UCSD-AML1 (cell line): ENCODE measurements around the gene SPG21.
A peak's percentile ranks its signal among the peaks of the same experiment; 100 is the strongest.

ENCODE experiments used
- DNase-seq: peaks from one replicate; lab custom pipeline; 2025; ENCODE audit not compliant: unreplicated experiment; lab: John Stamatoyannopoulos, UW

The SPG21 gene

DNA sequence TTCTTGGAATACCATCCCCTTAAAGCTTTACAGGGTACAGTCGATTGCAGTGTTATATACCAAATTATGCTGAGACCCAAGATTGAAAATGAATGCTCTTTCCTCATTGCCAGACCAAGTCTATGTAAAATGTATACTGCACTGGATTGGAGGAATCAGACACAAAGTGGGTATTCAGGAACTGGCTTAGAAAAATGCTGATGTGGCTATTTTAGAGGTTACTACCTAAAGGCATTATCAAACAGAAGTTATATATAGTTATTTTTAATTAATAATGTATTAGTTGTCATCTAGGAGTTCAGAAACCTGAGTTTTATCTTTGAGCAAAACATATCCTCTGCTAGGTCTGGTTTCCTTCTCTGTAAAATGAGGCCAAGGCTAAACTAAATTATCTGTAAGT, 3.6 kb upstream of the SPG21 start:
- DNase-seq, result no peak

DNA sequence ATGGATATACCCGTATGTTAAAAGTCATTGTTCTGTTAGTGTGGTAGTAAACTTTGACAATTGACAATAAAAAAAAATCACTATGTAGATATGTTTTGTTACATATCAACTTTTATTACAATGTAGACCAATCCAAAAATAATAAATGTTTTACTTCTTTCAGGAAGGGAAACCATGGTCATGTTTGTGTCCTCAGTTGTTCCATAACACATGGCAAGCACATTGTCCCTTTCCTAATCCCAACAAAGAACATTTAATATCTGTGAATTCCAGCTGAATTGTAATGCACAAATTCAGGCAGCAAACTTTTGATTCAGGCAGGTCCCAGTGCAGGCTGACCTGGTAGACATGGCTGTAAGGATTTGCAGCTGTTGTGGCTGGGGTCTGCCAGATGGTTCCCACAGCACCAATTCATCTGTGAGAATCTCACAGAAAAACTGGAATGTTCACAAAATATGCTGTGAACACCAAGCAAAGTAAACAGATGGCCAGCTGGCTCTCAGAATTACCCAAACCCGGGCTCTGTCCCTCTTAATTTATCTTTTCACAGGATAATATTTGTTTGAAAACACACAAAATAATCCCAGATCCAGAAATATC, 1.9 kb upstream of the SPG21 start:
- DNase-seq, result no peak

DNA sequence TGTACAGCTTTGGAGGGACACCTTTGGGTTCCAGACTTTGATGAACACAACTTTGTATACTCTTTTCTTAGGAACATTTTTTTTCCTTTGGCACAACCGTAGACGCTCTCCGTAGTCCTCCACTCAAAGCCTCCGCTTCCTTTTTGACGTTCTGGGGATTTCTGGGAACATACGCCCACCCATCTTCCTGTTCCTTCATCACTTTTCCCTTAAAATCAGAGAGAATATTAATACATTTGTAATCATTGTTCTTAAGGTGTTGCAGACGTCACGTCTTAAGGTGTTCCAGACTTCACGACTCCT, 405 bp upstream of the SPG21 start:
- no peak for DNase-seq

DNA sequence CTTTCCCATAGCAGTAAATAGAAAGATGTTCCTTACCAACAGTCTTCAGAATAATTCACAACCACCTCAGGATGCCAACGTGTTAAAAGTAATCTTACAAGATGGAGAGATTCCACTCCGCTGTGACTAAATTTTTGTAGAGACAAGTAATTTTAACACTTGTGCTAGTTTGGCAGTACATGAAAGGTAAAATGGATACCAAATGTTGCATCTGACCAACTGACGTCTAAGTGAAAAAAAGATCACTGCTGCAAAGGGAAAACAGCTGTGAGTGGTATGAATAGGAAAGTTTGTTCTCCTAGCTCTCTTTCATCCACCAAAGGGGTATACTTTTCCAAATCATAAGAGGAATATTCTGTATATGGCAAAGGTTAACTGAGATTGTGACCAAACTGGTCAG, 2.6 kb downstream of the SPG21 start:
- no peak for DNase-seq

DNA sequence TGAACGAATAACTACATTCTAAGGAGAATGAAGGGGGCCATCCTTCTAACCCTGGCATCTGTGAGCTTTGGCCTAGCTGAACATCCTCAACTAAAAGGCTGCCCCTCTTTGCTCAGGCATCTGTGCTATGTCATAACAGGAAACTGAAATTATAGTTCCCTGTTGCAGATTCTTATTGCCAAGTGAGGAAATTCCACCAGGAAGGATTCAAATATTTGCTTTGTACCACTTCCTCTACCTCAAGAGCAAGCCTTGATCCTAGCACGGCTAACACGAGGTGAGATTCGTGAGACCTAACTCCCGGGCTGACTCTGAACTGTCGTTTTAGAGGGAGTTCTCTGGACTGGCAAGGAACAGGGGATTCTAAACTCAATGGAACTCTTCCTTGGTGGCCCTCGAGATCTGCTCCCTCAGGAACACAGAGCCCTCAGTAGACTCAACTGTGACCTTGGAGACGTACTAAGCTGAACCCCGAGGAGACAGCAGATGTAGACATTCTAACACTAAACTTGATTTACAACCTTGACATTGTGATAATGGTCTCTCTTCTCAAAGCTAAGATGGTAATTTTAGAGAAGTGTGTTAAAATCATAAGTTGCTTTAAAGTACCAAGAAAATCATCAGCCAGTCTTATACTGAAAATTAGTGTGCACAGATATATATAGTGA, 4.2 kb downstream of the SPG21 start:
- DNase-seq, result peak; percentile 27

DNA sequence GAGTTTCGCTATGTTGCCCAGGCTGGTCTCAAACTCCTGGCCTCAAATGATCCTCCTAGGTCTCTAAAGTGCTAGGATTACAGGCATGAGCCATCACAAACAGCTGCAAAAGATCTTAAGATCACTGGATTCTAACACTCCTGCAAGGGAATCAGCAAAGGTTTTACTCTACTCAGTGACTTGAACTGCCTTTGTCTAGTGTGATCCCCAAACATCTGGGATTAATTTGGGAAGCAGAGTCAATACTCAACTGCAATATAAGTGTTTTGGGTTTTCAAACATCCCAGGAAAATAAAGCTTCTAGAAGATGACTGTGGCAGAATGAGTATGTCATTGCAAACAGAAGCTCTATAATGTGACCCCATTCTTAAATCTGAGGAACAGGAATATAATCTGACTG, 7.2 kb downstream of the SPG21 start:
- no peak for DNase-seq

DNA sequence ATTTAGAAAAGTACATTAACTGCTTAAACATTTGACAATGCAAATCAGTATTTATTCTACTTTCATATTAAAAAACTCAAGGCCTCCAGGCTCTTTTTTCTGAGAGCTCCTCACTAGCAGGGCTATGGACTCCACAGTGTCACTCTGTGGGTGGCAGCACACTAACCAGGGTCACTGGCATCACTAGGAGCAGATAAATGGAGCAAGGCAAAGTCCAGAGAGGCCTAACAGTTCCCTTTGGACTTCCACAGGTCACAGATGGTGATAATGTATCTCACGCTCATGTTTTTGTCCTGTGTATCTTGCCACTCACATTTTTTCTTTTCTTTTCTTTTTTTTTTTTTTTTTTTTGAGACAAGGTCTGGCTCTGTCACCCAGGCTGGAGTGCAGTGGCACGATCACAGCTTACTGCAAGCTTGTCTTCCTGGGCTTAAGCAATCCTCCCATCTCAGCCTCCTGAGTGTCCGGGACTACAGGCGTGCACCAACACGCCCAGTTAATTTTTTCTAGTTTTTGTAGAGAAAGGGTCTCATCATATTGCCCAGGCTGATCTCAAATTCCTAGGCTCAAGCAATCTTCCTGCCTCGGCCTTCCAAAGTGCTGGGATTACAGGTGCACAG, 7.8 kb downstream of the SPG21 start:
- no peak for DNase-seq

DNA sequence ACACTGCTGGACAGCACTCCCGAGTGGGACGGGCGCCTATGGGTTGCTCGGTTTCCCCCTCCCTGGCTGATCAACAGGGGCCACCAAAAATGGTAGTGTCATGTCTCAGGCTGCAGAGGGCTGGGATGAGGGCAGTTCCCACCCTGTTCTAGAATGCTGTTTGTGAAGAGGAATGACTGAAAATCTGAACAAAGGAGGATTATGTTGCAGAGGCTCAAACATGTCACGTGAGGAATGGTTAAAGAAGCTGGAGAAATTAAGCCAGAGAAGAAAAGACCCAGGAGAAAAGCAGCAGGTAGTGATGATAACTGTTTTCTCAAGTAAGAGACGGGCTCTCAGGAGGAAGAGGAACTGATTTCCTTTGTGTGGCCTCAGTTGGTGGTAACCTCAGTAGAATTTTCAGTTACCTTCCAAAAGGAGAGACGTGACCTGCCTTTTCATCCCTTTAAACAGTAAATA, 10.4 kb downstream of the SPG21 start:
- DNase-seq, result no peak

DNA sequence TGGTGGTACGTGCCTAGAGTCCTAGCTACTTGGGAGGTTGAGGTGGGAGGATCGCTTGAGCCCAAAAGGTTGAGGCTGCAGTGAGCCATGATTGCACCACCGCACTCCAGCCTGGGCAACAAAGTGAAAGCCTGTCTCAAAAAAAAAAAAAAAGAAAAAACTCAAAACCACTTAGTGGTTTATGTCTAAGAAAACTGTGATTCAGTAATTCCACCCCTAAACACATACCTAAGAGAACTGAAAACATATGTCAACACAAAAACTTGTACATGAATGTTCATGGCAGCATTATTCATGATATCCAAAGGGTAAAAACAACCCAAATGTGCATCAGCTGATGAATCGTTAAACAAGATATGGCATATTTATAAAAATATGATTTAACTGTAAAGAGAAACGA, 14.3 kb downstream of the SPG21 start:
- DNase-seq, result no peak

DNA sequence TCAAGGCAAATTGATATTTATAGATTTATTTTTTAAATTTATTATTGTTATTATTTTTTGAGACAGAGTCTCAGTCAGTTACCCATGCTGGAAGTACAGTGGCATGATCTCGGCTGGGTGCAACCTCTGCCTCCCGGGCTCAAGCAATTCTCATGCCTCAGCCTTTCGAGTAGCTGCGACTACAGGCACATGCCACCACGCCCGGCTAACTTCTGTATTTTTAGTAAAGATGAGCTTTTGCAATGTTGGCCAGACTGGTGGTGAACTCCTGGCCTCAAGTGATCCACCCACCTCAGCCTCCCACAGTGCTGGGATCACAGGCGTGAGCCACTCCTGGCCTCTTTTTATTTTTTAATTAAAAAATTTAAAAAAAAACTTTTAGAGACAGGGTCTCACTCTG, 19.0 kb downstream of the SPG21 start:
- DNase-seq, result no peak

DNA sequence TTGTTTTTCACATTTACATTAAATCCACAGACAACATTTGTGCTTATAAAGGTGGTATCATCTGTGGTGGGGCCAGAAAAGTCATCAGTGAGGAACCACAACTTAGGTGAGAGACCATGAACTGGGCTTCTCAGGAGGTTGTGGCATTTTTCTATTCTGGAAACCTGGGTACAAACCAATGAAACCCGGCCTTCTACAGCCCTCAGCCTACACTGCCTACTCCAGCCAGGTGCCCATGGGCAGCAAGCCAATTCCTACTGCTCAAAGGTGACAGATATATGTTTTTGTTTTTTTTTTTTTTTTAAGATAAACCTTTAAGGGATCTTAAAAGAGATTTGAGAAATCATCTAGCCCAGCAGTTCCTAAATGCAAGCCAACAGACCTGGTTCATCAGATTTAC, 20.3 kb downstream of the SPG21 start:
- DNase-seq, result no peak

DNA sequence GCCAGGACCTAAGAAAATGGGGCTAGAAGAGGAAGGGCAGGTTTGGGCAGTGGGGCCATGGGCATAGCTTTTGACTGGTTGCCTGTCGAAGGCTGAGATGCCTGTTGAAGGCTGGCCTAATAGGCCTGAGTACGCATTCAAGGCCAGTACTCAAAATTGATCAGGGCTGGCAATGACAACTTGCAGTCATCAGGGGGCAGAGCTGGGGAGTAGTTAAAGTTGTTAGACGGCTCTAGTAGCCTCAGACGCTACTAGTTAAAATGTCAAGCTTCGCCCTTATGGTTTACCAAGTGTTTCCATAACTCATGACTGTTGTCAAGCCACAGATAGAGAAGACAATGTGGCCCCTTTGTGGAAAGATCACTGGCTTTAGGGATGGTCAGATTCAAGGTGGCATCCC, 28.7 kb downstream of the SPG21 start:
- DNase-seq, result no peak

DNA sequence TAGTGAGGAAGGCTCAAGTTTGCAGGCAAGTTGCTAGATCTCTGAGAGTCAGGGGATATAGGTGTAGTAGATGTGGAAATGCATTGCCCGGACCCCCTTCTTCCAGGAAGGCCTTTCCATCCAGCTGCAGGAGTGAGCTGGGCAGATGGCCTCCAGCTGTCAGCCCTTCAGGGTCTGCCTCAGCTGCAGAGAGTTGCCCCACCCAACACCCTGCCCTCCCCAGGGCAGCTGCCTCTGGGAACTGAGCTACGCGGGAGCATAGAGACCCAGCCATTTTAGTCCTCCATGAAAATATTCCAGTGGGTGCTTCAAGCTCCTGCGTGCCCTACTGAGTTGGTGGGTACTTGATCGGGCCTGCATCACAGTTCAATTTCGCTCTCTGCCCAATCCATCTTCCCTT, 29.6 kb downstream of the SPG21 start:
- DNase-seq, result no peak

DNA sequence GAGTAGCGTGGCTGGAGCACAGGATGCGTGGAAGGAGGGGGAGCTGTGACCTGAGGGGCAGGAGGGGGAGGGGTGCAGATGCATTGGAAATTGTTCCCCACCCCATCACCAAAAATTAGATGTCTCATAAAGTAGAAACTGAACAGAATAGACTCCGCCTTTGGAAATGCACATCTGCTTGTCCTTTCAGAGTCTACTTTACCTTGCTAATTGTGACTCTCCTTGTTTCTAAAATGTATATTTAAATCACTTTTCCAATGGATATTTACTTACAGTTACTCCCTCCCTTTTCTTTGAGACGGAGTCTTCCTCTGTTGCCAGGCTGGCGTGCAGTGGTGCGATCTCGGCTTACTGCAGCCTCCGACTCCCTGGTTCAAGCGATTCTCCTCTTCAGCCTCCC, 30.6 kb downstream of the SPG21 start:
- DNase-seq, result no peak

DNA sequence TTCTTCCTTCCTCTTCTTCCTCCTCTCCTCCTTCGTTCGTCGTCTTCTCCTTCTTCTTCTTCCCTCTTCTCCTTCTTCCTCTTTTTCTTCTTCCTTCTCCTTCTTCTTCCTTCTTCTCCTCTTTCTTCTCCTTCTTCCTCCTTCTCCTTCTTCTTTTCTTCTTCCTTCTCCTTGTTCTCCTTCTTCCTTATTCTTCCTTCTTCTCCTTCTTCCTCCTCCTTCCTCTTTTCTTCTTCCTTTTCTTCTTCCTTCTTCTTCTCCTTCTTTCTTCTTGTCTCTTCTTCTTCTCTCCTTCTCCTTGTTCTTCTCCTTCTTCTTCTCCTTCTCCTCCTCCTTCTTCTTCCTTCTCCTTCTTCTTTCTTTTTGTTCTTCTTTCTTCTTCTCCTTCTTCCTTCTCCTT, 35.3 kb downstream of the SPG21 start:
- DNase-seq, result no peak

DNA sequence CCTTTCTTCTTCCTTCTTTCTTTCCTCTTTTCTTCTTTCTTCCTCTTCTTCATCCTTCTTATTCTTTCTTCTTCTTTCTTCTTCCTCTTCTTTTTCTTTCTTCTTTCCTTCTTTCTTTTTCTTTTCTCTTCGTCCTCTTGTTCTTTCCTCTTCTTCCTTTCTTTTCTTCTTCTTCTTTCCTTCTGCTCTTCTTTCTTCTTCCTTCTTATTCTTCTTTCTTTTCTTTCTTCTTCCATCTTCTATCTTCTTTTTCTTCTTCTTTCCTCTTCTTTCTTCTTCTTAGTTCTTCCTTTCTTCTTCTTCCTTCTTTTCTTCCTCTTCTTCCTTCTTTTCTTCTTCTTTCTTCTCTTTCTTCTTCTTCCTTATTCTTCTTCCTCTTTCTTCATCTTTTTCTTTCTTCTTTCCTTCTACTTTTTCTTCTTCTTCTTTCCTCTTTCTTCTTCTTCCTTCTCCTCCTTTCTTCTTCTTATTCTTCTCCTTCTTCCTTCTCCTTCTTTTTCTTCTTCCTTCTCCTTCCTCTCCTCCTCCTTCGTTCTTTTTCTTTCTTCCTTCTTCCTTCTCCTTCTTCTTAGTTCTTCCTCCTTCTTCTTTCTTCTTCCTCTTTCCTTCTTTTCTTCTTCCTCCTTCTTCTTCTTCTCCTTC, 37.8 kb downstream of the SPG21 start:
- no peak for DNase-seq

DNA sequence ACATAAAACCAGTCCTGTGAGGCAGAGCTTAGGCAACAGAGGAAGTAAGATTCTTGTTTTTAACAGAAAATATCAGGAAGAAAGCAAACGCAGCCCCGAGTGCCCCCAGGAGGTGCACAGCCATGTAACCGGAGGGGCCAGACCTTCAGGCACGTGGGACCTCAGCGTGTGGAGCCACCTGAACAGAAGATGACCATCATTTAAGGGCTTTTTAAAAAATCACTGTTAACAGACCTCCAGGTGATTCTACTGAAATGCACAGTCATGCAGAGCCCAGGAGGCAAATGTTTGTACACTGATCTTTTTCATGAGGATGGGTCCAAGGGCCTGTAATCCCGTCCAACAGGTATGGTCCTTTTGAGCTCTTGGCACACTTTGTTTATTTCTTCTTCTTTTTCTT, 38.8 kb downstream of the SPG21 start:
- DNase-seq, result no peak

DNA sequence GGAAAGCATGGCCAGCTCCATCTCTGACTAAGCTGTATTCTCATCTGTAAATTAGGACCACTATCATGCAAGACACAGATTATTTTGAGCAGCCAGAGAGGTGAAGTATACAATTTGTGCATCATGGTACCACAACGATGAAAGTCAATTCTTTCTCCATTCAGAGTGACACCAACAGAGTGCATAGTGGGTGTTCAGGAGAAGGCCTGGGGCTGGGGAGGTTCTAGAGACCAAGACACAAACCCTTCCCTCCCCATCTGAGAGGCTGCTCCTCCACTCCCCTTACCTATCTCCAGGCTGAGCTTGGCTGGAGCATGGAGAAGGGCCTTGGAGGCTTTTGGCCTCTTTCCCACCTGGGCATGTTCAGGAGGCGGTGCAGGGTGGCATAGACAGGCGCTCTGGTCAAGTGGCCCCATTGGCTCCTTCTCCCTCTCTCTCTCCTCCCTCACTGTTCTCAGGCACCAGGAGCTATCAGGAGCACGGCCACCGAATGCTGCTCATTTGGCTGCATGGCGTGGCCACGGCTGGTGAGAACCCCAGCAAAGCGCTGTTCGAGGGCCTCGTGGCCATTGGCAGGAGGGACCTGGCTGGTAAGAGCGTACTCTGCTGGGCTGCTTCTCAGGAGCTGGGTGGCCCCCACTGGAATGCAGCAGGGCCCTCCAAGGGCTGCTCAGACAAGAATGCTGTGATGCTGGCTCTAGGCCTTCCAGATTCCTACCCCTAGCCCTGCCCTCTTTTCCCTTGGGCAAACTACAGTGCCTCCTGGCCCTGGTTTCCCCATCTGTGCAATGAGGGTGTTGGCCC, 40.1 kb downstream of the SPG21 start:
- DNase-seq, result no peak

DNA sequence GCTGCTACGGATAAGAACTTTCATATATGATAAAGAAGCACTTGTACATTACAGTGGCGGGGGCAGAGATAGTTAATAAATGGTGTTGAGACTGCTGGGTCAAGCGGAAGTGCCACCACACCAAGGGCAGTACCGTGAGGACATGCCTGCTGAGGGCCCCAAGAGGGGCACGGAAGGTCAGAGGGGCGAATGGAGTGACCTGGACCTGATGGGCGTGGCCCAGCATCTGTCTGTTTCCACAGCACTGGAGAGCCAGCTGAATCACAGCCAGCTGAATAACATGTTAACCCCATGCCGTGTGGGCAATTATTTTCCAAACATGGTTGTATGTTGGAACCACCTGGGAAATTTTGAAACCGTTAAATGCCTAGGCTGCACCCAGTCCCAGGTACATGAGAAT, 40.8 kb downstream of the SPG21 start:
- DNase-seq, result no peak

DNA sequence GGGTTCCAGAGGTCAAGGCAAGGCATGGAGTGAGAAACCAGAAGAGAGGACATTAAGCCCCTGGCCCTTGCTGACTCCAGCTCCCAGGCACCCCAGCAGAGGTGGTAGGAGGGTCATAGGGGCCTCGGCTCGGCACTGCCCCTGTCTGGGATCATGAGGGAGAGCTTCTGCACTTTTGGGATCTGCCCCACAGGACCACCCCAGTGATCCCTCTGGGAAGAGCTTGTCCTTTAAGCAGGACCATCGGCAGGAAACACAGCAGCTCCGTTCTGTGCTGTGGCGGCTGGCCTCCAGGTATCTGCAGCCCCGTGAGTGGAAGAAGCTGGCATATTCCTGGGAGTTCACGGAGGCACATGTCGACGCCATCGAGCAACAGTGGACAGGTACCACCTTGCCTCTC, 42.5 kb downstream of the SPG21 start:
- no peak for DNase-seq

DNA sequence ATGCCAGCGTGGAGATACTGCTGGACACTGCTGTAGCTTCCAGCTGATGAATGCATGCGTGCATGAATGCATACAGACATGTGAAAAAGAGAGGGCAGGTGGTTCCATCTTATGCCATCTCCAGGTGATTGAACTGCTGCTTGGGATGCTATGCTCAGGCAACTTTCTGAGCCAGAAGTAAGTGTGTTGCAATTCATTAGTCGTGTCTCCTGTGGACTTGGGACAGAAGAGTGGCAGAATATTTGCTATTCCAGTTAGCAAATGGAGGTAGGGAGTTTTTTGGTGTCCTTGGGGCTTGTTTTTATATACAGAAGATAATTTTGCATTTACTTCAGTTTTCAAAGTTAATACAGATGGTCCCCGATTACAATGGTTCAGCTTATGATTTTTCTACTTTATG, 44.8 kb downstream of the SPG21 start:
- no peak for DNase-seq
